ENCODE results near the gene HOXD3. TPM values are rescaled to one million over a fixed set of nuclear protein-coding genes. Genes with fewer than 3 reads are reported as not detected.

The HOXD3 gene
- total RNA-seq, 1 donor from 2014 or later: not detected

DNA sequence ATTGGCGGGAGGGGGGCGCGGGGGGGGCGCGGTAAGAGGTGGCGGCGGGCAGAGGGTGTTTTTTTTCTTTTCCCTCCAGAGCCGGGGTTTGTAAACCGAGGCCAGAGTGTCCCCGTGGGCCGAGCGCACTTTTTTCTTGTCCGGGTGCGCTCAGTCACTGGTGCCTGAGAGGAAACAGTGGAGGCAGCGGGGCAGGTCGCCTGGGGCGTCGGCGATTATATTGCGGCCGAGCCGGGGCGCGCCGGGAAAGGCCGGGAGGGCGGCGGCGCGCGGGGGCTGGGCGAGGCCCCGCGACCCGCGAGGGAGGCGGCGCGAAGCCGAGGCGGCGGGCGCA is 27.3 kb upstream of the HOXD3 start:
- Histone ChIP-seq H4K20me1 (ENCODE audit: insufficient read depth, low read length) (no peaks in the 10 kb centered on the region), H3K4me1 (ENCODE audit: insufficient read depth, low read length) (no peaks in the 10 kb centered on the region), H3K4me2 (ENCODE audit: low read length) (peak overlapping the region; percentile 72), H3K27me3 (ENCODE audit: insufficient read depth, low read length) (peaks cover 91% of the 10 kb centered on the region), H3K79me2 (ENCODE audit: insufficient read depth, low read length) (no peaks in the 10 kb centered on the region), H3K27ac (ENCODE audit: low read depth, low read length) (no peak overlapping the region), H3K9ac (ENCODE audit: low read length) (no peak overlapping the region), H2AFZ (ENCODE audit: low read depth, low read length) (no peak overlapping the region), H3K36me3 (ENCODE audit: insufficient read depth, low read length) (no peaks in the 10 kb centered on the region), H3K4me3 (ENCODE audit: insufficient read depth, low read depth, low read length) (no peak overlapping the region), H3K9me3 (ENCODE audit: insufficient read depth, low read depth, low read length) (no peaks in the 10 kb centered on the region)
- H3K4me1 Mint-ChIP-seq (ENCODE audit: low read depth, unreplicated experiment): peaks cover 3% of the 10 kb centered on the region
- H3K36me3 Mint-ChIP-seq (ENCODE audit: low read depth, unreplicated experiment): no peaks in the 10 kb centered on the region
- TF ChIP-seq, protein P1, sequence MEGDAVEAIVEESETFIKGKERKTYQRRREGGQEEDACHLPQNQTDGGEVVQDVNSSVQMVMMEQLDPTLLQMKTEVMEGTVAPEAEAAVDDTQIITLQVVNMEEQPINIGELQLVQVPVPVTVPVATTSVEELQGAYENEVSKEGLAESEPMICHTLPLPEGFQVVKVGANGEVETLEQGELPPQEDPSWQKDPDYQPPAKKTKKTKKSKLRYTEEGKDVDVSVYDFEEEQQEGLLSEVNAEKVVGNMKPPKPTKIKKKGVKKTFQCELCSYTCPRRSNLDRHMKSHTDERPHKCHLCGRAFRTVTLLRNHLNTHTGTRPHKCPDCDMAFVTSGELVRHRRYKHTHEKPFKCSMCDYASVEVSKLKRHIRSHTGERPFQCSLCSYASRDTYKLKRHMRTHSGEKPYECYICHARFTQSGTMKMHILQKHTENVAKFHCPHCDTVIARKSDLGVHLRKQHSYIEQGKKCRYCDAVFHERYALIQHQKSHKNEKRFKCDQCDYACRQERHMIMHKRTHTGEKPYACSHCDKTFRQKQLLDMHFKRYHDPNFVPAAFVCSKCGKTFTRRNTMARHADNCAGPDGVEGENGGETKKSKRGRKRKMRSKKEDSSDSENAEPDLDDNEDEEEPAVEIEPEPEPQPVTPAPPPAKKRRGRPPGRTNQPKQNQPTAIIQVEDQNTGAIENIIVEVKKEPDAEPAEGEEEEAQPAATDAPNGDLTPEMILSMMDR (IDR thresholded peaks at IDR 0.05; ENCODE audit: insufficient read depth, low read depth, low read length): no peak
- peak; percentile 12 for TF ChIP-seq EZH2 (IDR thresholded peaks at IDR 0.05; ENCODE audit: insufficient read depth, low read length)
- peak overlapping the region; percentile 27 for H3K4me3 Mint-ChIP-seq (ENCODE audit: unreplicated experiment)
- FAIRE-seq (no peak), DNase-seq (ENCODE audit: low read depth) (no peak)
- peaks cover 83% of the 10 kb centered on the region for H3K27me3 Mint-ChIP-seq (ENCODE audit: low read depth, unreplicated experiment)
- peaks cover 16% of the 10 kb centered on the region for H3K9me3 Mint-ChIP-seq (ENCODE audit: unreplicated experiment)
- no peak overlapping the region for H3K27ac Mint-ChIP-seq (ENCODE audit: unreplicated experiment)

DNA sequence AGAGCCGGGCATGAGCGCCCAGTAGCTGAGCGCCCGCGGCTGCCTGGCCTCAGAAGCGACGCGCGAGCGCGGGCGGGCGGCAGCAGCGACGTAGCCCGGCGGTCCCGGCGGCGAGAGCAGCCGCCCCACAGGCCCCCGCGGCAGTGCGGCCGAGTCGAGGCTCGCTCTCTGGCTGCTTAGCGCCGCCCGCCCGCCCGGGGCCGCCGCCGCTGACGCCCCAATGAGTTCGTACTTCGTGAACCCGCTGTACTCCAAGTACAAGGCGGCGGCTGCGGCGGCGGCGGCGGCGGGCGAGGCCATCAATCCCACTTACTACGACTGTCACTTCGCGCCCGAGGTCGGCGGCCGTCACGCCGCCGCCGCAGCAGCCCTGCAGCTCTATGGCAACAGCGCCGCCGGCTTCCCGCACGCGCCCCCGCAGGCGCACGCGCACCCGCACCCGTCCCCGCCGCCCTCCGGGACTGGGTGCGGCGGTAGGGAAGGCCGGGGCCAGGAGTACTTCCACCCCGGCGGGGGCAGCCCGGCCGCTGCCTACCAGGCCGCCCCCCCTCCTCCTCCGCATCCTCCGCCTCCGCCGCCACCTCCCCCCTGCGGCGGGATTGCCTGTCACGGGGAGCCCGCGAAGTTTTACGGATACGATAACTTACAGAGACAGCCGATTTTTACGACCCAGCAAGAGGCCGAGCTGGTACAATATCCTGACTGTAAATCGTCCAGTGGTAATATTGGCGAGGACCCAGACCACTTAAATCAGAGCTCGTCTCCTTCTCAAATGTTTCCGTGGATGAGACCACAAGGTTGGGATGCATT is 26.8 kb upstream of the HOXD3 start:
- FAIRE-seq (no peak), DNase-seq (ENCODE audit: low read depth) (no peak)
- TF ChIP-seq, protein P1 (IDR thresholded peaks at IDR 0.05; ENCODE audit: insufficient read depth, low read depth, low read length): no peak
- TF ChIP-seq EZH2 (IDR thresholded peaks at IDR 0.05; ENCODE audit: insufficient read depth, low read length): peak; percentile 92
- Mint-ChIP-seq H3K27ac (ENCODE audit: unreplicated experiment) (peak overlapping the region; percentile 68), H3K4me1 (ENCODE audit: low read depth, unreplicated experiment) (peaks cover 3% of the 10 kb centered on the region), H3K36me3 (ENCODE audit: low read depth, unreplicated experiment) (no peaks in the 10 kb centered on the region), H3K9me3 (ENCODE audit: unreplicated experiment) (peaks cover 22% of the 10 kb centered on the region), H3K27me3 (ENCODE audit: low read depth, unreplicated experiment) (peaks cover 83% of the 10 kb centered on the region), H3K4me3 (ENCODE audit: unreplicated experiment) (peak overlapping the region; percentile 17)
- Histone ChIP-seq H3K9ac (ENCODE audit: low read length) (no peak overlapping the region), H3K9me3 (ENCODE audit: insufficient read depth, low read depth, low read length) (no peaks in the 10 kb centered on the region), H3K4me3 (ENCODE audit: insufficient read depth, low read depth, low read length) (no peak overlapping the region), H3K79me2 (ENCODE audit: insufficient read depth, low read length) (no peaks in the 10 kb centered on the region), H3K27me3 (ENCODE audit: insufficient read depth, low read length) (peaks cover 90% of the 10 kb centered on the region), H3K4me1 (ENCODE audit: insufficient read depth, low read length) (no peaks in the 10 kb centered on the region), H3K27ac (ENCODE audit: low read depth, low read length) (no peak overlapping the region), H4K20me1 (ENCODE audit: insufficient read depth, low read length) (no peaks in the 10 kb centered on the region), H3K36me3 (ENCODE audit: insufficient read depth, low read length) (no peaks in the 10 kb centered on the region), H2AFZ (ENCODE audit: low read depth, low read length) (no peak overlapping the region), H3K4me2 (ENCODE audit: low read length) (peak overlapping the region; percentile 72)

Data from astrocyte (in vitro differentiated cells and primary cell).